CD4-positive, alpha-beta T cell treated with Interleukin-6 for 4 hours (primary cell): ENCODE data around the gene ZNF540.
"Not testable (repeated sequence)": the region's sequence is repeated elsewhere in the genome, so short reads cannot be mapped to it uniquely, and the experiment has no call there.

ENCODE experiments used
- DNase-seq: peaks from one replicate; pipeline ENCODE4 v3.0.0-alpha.2; 2020; ENCODE audit warnings: mixed read lengths

Gene ZNF540

GRCh38 chr19:37594304-37594981 is at the start of gene ZNF540, which contains the start of gene ZNF571:
Gene ZNF540, plus strand, starts transcription at chr19:37594876. Its CDS starts 3,572 bp downstream, at chr19:37598448.
Gene ZNF571, minus strand, starts transcription at chr19:37594792. Its CDS starts 8,116 bp downstream, at chr19:37586676.
- DNase-seq: peak; percentile 94

GRCh38 chr19:37551129-37551993 is 43.3 kb upstream of the ZNF540 start:
- peak; percentile 33 for DNase-seq

GRCh38 chr19:37563518-37563917 is 31.2 kb upstream of the ZNF540 start:
- DNase-seq: no peak

DNA sequence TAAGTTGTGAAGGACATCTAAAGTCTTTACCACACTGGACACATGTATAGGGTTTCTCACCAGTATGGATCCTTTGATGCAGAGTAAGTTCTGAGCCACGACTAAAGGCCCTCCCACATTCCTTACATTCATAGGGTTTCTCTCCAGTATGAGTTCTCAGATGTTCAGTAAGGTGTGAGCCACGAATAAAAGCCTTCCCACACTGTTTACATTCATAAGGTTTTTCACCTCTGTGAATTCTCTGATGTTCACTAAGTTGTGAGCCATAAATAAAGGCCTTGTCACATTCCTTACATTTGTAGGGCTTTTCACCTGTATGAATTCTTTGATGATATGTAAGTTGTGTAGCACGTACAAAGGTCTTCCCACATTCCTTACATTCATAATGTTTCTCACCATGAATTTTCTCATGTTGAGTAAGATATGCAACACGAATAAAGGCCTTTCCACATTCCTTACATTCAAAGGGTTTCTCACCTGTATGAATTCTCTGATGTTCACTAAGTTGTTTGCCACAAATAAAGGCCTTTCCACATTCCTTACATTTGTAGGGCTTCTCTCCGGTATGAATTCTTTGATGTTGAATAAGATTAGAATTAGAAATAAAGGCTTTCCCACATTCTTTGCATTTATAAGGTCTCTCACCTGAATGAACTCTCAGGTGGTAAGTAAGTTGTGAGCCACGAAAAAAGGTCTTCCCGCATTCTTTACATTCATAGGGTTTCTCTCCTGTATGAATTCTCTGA is 29.9 kb upstream of the ZNF540 start:
- DNase-seq: no peak

GRCh38 chr19:37565370-37565669 is 29.4 kb upstream of the ZNF540 start:
- no peak for DNase-seq

DNA sequence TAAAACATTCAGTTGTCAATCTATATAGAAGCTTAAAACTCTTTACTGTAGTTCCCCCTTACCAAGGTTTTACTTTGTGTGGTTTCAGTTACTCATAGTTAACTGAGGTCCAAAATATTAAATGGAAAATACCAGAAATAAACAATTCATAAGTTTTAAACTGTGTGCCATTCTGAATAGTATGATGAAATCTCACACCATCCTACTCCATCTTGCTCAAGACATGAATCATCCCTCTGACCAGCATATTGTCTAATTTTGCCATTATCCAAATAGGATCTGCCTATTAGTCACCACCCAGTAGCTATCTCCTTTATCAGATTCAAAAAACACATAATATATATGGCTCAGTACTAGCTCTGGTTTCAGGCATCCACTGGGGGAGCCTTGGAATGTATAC is 22.5 kb upstream of the ZNF540 start:
- no peak for DNase-seq

GRCh38 chr19:37583340-37583739 is 11.3 kb upstream of the ZNF540 start:
- DNase-seq: no peak

- DNase-seq: no peak
Measured at GRCh38 chr19:37593996-37594303, 726 bp upstream of the ZNF540 start.

DNA sequence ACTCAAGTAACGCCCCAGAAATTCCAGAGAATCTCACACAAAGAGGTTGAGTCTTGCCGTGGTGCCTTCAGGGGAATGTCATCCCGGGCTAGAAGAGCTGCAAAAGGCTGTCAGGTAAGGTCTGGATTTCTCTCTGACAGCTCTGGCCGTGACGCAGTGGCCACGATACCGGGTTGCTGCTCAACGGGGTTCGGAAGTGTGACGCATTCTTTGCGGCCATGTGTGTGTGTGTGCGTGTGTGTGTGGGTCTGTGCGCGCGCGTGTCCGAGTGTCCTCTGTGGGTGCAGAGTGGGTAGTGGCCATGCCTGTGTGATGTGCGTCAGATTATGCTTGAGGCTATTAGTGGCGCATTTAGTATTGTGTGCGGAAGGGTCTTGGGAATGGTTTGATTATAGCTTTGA is 306 bp downstream of the ZNF540 start:
- DNase-seq: peak; percentile 62

- DNase-seq: no peak
Measured at GRCh38 chr19:37635076-37636056, 40.7 kb downstream of the ZNF540 start.

- no peak for DNase-seq
Measured at GRCh38 chr19:37654118-37654517, 59.4 kb downstream of the ZNF540 start.

- DNase-seq: peak; percentile 13
Measured at GRCh38 chr19:37654629-37655300, 60.1 kb downstream of the ZNF540 start.

DNA sequence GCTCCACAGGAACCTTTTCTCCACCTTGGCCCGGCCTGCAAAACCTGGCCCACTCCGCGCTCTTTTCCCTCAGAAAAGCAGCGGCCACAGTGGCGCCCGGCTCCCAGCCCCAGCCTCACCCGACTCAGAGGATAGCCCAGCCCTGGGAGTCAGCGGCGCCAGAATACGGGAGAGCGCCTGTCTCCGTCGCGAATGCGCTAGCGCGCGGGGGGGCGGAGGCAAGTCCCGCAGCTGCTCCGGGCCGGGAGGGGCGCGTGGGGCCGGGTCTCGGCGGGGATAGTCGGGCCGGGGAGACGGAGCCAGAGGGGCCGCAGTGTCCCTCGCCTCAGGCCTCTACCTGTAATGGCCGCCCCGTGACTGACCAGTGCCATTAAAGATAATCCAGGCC is 60.6 kb downstream of the ZNF540 start, which contains the start of gene ZFP30:
Gene ZFP30 (minus strand): TSS at position 165 of the 388 bp plus-strand sequence. CDS start 7,643 bp downstream, outside the sequence.
- peak; percentile 89 for DNase-seq

DNA sequence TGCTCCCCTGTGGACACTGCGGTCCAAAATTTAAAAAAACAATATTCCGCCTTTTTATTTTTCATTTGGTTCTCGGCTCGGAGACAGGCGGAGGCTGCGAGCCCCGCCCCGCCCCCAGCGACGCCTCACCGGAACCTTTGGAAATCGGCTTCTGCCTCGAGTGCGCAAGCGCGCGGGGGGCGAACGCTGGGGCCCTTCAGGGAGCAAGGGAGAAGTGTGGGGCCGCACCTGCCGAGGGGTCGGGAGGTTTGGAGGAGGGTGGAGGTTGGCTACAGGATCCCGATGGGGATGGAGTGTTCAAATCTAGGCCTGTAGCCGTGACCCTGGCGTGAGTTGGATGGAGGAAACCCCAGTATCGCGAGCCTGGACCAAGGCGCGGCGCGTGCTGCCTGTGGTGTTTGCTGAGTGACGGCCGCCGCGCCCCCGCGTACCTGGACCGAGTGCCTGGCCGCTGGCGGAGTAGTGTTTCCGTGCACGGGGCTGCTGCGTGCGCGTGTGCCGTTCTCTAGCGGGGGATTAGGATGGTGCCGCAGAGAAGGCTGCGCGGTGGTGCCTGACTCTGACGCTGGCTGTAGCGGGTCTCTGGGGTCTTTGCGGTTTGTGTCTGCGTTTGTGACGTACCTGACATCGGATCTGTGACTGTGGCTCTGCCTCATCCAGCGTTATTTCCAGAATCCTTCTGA is 61.2 kb downstream of the ZNF540 start:
- peak; percentile 91 for DNase-seq

DNA sequence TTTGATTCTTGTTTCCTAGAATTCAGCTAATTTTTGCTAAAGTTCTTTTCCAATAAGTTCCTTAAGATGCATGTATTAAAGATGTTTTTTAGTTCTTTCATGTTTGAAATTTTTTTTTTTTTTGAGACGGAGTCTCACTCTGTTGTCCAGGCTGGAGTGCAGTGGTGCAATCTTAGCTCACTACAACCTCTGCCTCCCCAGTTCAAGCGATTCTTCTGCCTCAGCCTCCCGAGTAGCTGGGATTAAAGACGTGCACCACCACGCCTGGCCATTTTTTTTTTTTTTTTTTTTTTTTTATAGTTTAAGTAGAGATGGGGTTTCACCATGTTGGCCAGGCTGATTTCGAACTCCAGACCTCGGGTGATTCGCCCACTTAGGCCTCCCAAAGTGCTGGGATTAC is 62.5 kb downstream of the ZNF540 start:
- DNase-seq: not testable (repeated sequence)
